Stimulated activated CD4-positive, alpha-beta T cell treated with anti-CD3 and anti-CD28 coated beads, Interleukin-1b, Interleukin-23, amount 100 ng/mL, for 1 hour (primary cell): ENCODE results near the gene GRAMD1B.
"Not testable (repeated sequence)": the region's sequence is repeated elsewhere in the genome, so short reads cannot be mapped to it uniquely, and the experiment has no call there.

Experiments used
- DNase-seq, 2 donors: peaks; one replicate each; pipeline ENCODE4 v3.0.0-alpha.2; 2020; ENCODE audit warnings: low read depth in 2 of 2

GRAMD1B gene

GRCh38 chr11:123568367-123568870 is 138.3 kb downstream of the GRAMD1B start:
- DNase-seq, result no peak

GRCh38 chr11:123569393-123569792 is 139.3 kb downstream of the GRAMD1B start:
- no peak for DNase-seq

DNA sequence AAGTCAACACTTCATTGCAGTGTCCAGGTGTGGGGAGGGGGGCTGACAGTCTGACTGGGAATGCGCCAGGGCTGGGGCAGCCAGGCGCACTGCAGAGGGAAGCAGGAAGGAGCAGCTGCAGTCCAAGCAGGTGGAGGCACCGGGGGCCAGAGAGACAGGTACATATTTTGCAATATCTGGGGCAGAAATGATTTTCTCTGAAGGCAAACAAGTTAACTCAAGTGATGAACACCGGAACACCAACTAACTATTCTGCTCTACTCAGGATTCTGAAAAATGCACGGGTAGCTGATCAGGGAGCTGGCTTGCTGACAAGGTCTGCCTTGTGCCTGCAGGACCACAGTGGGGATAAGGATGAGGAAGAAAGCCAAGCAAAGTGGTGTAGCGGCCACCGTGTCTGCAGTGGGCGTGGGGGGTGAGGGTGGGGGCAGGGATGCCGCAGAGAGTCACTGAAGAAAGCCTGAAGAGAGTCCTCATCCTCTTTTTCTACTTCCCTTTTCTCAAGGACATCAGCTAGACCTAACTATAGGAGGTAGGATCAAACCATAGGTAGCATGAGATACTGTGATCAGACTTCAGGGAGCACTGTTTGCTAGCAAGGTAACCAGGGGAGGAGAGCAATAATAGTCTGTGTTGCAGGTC is 141.0 kb downstream of the GRAMD1B start:
- no peak for DNase-seq

GRCh38 chr11:123572791-123573190 is 142.7 kb downstream of the GRAMD1B start:
- not testable (repeated sequence) for DNase-seq

- no peak for DNase-seq
These were observed 143.2 kb downstream of the GRAMD1B start for GRCh38 chr11:123573286-123573685.

DNA sequence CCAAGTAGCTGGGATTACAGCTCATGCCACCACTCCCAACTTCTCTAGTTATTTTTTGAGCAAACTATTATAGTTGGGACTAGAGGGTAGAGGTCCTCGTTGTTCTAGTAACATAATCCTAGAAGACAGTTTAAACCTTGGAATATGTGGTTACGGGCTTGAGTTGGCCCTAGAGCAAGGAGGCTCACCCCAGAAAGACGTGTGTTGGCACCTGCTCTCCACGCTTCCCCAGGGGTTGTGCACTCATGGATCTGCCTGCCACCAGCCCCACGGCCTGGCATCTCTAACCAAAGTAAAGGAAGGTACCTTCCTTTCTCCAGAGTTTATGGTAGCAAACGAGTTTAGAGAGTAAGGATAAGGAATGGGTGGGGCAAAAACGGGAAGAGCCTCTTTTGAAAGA is 145.4 kb downstream of the GRAMD1B start:
- DNase-seq, result no peak

- no peak for DNase-seq
These were observed 146.0 kb downstream of the GRAMD1B start for GRCh38 chr11:123576082-123576481.

DNA sequence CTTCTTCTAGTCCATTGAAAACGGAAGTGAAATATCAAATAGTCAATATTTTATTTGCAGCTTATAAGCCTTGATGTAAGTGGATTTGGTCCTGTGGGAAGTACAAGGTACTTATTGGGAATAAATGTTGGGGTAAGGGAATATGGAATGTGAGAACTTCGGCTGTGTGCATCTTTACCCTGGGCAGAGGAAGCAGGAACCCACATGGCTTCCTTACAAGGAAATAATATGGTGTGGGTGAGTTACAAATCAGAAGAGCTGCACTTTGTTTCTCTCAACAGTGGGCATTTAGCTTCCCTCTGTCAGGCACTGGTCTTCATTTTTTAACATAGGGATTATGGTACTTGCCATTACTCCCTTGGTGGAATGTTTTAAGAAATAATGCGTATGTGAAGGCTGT is 146.4 kb downstream of the GRAMD1B start:
- no peak for DNase-seq

DNA sequence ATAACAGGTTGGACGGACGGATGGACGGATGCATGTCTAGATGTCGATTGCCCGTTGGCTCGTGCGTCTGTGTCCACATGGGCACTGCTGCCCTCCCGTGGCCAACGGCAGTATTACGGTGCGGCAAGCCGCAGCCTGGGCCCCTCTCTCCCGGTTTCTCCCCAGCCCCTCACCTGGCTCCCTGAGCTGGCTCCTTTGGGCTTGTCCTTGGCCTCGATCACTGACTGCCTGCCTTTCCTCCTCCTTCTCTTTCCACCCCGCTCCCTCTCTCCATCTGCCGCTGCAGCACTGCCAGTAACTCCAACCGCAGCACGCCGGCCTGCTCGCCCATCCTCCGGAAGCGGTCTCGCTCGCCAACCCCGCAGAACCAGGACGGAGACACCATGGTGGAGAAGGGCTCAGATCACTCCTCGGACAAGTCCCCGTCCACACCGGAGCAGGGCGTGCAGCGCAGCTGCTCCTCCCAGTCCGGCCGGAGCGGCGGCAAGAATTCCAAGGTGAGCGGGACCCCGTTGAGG is 147.1 kb downstream of the GRAMD1B start:
- peak in 1 of 2 donors; percentile 58 for DNase-seq

GRCh38 chr11:123578778-123579481 is 148.9 kb downstream of the GRAMD1B start:
- no peak for DNase-seq

DNA sequence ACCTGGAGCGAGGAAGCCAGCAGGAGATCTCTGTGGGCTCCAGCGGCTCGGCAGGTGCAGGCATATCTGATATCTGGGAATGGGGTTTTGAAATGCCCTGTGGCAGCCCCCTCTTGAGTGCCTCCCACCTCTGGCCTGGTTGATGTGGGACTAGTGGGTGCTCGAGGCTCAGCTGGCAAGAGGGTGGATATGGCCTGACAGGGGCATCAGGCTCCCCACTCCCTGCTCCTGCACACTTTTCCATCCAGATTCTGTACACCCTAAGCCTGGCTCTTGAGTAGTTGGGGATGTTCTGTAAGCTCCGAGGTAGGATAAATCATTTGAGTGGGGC is 149.4 kb downstream of the GRAMD1B start:
- no peak for DNase-seq

- DNase-seq, result no peak
These were observed 150.1 kb downstream of the GRAMD1B start for GRCh38 chr11:123580137-123580536.

GRCh38 chr11:123580557-123581275 is 150.6 kb downstream of the GRAMD1B start:
- DNase-seq, result peak; percentile 34 to 39

- DNase-seq, result no peak
These were observed 151.8 kb downstream of the GRAMD1B start for GRCh38 chr11:123581651-123582399.

- no peak for DNase-seq
These were observed 153.0 kb downstream of the GRAMD1B start for GRCh38 chr11:123582992-123583504.

DNA sequence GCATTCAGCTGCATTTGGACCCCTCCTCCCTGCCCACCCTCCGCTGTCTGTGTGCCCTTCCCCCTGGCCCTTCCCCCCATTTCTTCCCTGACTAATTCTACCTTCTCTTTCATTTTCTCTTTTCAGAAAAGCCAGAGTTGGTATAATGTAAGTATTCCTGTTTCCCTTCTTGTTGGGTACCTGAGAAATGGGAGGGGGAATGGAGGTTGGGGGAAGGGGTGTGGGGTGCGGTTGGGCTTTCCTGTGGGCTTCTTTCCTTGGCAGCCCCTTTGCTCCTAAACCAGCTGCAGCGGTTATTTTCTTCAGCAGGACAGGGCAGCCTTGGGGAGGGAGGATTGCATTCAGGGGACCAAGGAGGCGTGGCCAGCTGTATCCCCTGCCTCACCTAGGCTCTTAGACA is 154.1 kb downstream of the GRAMD1B start:
- no peak for DNase-seq

GRCh38 chr11:123584737-123585136 is 154.7 kb downstream of the GRAMD1B start:
- no peak for DNase-seq

DNA sequence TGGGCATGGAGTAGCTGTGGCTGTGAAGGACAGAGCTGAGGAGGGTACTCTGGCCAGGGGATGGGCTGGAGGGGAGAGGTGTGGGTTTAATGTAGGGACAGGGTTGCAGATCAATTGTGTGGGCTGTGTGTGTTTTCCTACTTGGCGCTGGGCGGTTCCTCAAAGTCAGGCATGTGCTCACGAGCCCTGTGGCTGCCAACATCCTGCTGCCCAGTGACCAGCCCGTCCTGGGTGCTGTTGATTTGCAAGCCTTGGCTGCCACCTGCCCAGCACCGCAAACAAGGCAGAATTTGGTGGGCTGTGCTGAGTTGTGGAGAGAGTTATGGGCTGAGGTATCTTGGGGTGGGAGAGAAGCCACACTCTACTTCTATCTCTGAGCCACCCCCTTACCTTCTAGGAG is 155.1 kb downstream of the GRAMD1B start:
- DNase-seq, result no peak

- DNase-seq, result no peak
These were observed 155.6 kb downstream of the GRAMD1B start for GRCh38 chr11:123585706-123586105.

DNA sequence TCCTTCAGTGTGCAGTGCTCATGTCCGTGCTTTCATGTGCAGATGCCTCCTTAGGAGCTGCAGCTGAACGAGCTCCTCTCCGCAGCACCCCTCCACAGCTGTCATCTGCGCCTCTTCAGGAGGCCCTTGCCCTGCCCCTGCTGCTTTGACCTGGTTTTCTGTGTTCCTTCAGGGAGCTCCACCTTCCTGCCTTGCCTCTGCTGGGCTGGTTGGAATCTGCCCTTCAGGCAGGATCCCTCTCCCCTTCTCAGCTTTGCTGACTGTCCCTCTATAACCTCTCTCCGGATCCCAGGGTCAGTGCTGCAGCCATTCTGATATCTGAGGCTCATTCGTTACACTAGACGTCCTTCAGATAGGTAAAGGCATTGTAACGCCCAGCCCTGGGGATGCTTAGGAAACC is 156.5 kb downstream of the GRAMD1B start:
- DNase-seq, result no peak

DNA sequence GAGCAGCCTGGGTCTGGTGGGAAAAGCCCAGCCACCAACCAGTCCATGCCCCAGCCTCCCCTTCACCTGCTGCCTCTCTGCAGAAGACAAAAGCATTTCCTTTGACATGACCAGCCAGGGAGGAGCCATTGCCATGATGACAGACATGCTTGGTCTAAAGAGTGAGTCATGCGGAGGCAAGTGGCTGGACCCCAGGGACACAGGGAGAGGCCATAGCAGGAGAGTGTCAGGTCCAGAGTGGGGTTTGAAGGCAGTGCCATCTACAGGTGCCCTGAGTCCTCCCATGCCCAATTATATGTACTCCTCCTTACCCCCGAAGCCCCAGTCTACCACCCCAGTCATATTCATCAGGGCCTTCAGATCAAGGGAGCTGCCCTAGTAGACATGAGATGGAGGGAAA is 157.0 kb downstream of the GRAMD1B start:
- no peak for DNase-seq

DNA sequence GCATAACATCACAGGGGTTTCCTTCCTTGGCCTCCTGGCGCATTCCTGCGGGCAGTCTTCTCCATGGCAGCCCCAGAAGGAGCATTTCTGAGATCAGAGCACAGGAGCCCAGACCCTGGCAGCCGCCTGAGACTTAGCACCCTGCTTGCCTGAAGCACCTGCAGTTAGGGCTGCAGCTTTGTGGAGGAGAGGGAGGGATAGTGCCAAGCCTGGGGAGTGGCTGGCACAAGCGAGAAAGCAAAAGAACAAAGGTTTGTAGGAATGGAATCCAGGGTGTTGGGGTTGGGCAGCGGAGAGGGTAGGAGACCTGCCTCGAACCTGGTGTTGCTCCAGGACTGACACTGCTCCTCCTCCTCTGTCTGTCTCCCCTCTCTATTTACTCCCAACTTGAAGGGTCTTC is 157.5 kb downstream of the GRAMD1B start:
- no peak for DNase-seq
